Mammary epithelial cell (primary cell): ENCODE results near the gene ELF2.

Experiments used
- CTCF ChIP-seq, 2 donors: IDR thresholded peaks in 1 of 2; conservative IDR thresholded peaks in 1 of 2; 2 replicates each; pipeline ENCODE4 v1.5.1; 2011 to 2012; ENCODE audit warnings: inconsistent platforms in 2 of 2, low read length in 2 of 2, mild to moderate bottlenecking in 2 of 2, control low read depth in 1 of 2, low read depth in 1 of 2; ENCODE audit not compliant: insufficient read depth in 1 of 2; ENCODE audit errors: extremely low read depth in 1 of 2
- EZH2 ChIP-seq: IDR thresholded peaks from 2 replicates; pipeline ENCODE4 v1.6.1; 2012; ENCODE audit warnings: low read length, inconsistent platforms, borderline replicate concordance

GRCh38 chr4:139146926-139147629, 29.9 kb downstream of the ELF2 start:
- TF ChIP-seq CTCF (conservative IDR thresholded peaks at IDR 0.05 in 1 of 2, IDR thresholded peaks at IDR 0.05 in 1 of 2; ENCODE audit: extremely low read depth in 1 of 2, insufficient read depth in 1 of 2, low read depth in 1 of 2, low read length in 2 of 2) = no peak
- no peak for TF ChIP-seq EZH2
